GM12892 (cell line): ENCODE data around the gene ZNF385A.
A peak's percentile ranks its signal among the peaks of the same experiment; 100 is the strongest.

Experiments used
- DNase-seq: peaks from one replicate; pipeline ENCODE4 v3.0.0; 2011; ENCODE audit not compliant: insufficient read length
- FAIRE-seq: peaks from 2 replicates; lab custom pipeline; 2011; peaks lifted over from hg19 to GRCh38; lab: Jason Lieb, UNC
- POLR2A ChIP-seq: IDR thresholded peaks from 2 replicates; pipeline ENCODE4 v1.6.1; 2011; ENCODE audit warnings: low read depth, low read length, control low read depth
- POLR2AphosphoS5 ChIP-seq: IDR thresholded peaks from 2 replicates; pipeline ENCODE4 v1.6.1; 2011; ENCODE audit warnings: low read depth, low read length, control low read depth
- TAF1 ChIP-seq: IDR thresholded peaks from 2 replicates; pipeline ENCODE4 v1.6.1; 2011; ENCODE audit warnings: low read depth, mild to moderate bottlenecking, control low read depth, low read length, borderline replicate concordance

Gene ZNF385A

DNA sequence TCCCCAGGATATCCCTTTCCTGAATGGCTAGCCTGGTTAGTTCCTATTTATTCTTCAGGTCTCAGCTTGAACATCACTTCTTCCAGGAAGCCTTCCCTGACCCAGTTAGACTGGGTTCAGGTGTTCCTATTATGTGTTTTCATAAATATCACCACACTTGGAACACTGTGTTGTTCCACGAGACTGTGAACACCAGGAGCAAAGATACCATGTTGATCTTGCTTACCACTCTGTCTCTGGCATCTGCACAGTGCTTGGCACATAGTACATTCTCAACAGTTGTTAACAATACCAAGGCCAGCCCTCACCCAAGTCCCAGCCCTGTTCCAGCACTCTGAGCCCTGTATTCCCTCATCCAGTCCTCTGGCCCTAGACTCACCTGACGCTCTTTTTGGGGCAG, 13.7 kb upstream of the ZNF385A start:
- no peak for FAIRE-seq
- DNase-seq, result no peak

DNA sequence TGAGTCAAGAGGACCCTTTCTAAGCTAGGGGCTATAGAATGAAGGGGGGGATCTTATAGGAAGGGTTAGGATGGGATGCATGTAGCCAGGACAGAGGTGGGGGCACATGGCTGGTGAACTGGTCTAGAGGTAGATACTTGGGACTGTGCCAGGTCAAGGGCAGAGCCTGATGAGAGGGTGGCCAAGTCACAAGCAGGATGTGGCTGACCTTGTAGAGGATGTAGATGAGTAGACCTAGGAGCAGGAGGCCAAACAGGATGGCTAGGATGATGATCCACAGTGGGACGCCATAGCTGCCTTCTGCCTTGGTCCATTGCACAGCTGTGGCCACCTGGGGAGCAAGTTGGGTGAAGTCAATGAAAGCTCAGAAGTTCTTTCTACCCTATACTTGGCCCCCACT, 12.6 kb upstream of the ZNF385A start:
- TF ChIP-seq POLR2A (no peak), TAF1 (no peak), POLR2AphosphoS5 (no peak)
- FAIRE-seq, result no peak
- no peak for DNase-seq

More for the DNA sequence above, 13.7 kb upstream of the ZNF385A start:
- TF ChIP-seq POLR2A (no peak), POLR2AphosphoS5 (no peak), TAF1 (no peak)

DNA sequence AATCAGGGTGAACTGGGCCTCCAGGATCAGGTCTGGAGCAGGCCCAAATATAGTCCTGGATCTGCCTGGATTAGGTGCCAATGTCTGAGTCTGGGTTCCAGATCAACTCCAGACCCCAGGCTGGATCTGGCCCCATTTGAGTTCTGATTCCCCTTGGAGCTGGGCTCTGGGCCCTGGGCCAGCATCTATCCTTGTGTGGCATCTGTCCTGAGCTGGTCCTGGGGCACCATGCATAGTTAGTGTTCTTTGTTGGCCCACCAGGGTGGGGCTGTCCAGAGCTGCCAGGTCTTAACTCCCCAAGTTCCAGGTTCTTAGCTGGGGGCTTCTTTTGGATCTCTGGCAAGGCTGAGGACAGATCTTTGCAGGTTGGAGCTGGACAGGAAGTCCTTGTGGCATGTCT, 11.0 kb upstream of the ZNF385A start:
- TF ChIP-seq TAF1, result no peak
- TF ChIP-seq POLR2A, result no peak
- TF ChIP-seq POLR2AphosphoS5, result no peak
- FAIRE-seq, result no peak
- DNase-seq, result no peak

DNA sequence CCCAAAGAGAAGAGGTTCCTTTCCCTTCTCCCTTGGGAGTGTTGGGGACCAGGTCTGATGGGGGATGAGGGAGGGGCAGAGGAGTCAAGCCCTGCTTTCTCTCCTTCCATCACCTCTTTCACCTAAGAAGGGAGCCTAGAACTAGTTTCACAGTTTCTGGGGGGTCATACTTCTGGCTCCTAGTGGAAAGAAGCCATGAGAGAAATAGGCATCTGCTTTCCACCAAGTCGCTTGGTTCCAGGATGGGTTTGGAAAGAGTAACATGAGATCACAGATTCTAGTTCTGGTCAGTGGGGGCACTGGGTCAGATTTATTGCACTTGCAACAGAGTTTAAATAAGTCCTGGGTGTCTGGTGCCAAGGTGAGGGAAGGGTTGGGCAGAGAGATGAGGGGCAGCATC, 10.5 kb upstream of the ZNF385A start:
- no peak for TF ChIP-seq POLR2AphosphoS5
- DNase-seq (no peak), FAIRE-seq (no peak)

DNA sequence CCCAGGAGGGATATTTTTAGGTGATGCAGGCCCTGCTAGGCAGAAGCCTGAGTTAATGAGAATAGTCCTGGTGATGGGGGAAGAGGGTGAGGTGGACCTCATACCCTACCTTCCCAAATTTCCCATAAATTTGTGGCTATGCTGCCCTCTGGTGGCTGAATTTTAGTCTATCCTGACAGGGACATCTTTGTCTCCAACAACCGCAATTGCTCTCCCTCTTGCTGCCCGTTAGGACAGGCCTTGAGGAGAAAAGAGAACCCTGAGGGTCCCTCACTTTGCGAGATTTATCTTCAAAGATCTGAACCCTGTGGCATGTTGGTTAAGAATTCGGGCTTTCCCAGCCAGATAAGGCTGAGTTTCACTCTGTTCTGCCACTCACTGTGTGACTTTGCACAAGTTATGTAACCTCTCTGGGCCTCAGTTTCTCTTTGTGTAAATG, 9.8 kb upstream of the ZNF385A start:
- no peak for DNase-seq
- FAIRE-seq, result peak; percentile 53
- TF ChIP-seq POLR2A (no peak), POLR2AphosphoS5 (no peak)

DNA sequence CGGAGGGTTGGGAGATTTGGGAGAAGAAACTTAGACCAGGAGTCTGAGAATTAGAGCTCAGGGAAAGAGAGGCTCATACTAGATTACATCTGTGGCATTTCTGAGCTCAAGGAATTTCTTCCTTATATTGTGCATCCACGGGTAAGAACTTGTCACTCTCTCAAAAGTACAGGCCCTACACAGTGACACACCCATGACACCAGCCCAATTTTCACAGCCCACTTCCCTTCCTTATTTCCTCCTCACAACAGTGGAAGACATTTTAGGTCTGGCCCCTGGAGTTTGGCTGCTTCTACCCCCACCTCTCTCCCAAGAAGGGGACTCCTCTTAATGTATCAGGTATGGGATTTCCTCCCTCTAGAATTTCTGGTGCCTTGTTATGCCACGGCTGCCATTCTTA, 9.2 kb upstream of the ZNF385A start:
- FAIRE-seq, result no peak
- TF ChIP-seq TAF1 (no peak), POLR2AphosphoS5 (no peak), POLR2A (no peak)
- DNase-seq, result no peak

DNA sequence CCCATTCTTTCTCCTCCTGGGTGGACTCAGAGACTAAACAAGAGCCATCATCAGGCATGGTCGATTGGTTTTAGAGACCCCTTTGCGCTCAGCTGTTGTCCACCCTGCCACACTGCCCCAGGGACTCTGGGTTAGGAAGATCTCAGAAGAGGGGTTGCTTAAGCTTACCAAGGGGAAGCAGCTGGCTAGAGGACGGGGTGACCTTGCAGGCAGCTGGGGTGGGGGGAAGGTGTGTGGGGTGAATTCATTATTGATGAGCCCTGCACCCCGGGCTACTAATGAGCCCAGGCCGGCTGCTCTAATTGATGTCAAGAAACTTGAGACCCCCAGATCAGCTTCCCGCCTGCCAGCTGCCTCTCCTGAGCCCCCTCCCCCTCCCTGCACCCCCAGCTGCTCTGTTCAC, 8.7 kb upstream of the ZNF385A start:
- DNase-seq (no peak), FAIRE-seq (no peak)
- no peak for TF ChIP-seq POLR2A
- TF ChIP-seq POLR2AphosphoS5, result no peak
- TF ChIP-seq TAF1, result no peak

DNA sequence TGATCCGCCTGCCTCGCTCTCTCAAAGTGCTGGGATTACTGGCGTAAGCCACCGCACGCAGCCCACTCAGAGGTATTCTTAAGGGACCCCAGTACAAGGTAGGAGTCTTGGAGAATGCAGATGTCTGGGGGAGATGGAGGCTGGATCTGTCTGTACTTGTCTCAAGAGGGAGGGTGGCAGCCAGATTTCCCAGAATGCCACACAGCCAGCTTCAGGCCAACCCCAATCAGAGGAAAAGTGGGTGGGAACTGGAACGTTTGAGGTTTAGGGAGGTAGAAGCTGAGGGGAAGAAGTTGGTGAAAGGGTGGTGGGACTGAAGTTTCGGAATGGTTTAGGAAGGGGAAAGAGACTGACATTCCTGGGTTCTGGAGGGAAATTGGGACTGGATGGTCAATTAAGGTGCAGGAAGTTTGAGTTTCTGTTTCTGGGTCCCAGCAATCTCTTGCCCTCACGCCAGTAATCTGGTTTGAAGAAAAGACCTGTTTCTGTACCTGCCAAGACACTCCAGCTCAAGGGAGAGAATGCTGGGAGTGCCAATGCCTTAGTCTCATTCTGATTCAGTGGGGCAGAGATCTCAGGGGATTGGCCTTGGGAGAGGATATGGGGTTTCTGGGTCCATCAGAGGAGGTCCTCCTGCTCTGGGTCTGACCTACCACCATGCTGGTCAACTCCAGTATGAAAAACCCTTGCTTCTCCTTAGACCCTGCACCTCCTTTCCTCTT, 8.1 kb upstream of the ZNF385A start:
- FAIRE-seq, result no peak
- no peak for DNase-seq
- TF ChIP-seq POLR2AphosphoS5, result no peak
- no peak for TF ChIP-seq POLR2A
- no peak for TF ChIP-seq TAF1

DNA sequence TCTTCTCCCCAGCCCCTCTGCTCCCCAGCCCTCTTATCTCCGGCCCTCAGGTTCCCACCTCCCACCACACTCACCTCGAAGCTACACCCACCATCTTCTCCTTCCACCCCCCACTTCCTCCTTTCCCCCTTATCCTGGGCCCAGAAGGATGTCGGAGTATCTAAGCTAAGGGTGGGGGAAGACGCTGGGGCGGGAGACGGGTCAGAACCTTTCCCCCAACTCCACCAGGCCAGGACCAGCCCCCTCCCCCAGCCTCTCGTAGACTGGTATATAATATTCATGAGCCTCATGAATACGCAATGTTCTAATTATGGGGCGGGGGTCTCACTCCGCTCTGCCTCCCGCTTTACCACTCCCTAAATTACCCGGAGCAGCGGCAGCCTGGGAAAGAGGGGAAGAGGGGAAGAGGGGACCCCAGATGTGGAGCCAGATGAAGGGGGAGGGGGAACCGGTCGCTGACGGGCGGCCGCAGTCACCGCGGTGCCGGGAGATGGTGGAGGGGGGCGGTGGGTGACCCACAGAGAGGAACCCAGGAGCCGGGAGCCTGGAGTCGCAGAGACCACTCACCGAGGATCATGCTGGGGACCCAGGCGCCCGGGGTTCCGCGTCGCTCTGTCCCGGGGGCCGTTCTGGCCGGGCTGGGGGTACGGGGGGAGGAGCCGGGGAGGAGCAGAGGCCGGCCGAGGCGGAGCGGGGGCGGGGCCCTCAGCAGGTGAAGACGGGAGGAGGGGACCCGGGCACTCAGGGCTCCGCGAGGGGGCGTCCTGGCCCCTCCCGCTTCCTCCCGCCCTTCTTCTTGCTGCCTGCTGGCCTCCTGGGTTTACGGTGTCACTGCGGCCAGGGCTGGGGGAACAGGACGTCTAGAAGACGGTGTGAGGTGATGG, 6.4 kb upstream of the ZNF385A start:
- DNase-seq (peak; percentile 89), FAIRE-seq (no peak)
- no peak for TF ChIP-seq POLR2AphosphoS5
- TF ChIP-seq TAF1, result no peak
- no peak for TF ChIP-seq POLR2A

DNA sequence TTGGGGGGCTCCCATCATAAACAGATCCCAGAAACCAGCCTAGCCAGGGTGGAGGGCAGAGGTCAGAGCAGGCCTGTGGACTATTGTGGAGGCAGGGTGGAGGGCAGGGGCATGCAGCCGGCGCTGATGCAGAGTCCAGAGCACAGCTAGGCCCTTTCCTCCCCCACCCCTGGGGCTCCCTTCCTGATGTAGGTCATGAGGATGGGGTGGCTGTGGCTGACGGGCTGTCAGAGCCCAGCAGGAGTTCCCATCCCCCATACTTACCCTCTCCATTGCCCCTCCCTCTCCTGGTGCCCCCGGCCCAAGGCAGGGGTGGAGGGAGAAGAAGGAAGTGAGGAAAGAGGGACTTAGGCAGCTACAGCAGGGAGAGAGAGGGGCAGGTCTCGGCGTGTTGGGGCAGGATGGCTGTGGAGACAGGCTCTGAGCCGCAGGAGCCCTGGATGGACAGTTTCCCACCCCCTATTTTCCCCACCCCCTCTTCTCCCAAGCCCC, 5.7 kb upstream of the ZNF385A start:
- DNase-seq (no peak), FAIRE-seq (no peak)
- TF ChIP-seq TAF1, result no peak
- no peak for TF ChIP-seq POLR2A
- no peak for TF ChIP-seq POLR2AphosphoS5

DNA sequence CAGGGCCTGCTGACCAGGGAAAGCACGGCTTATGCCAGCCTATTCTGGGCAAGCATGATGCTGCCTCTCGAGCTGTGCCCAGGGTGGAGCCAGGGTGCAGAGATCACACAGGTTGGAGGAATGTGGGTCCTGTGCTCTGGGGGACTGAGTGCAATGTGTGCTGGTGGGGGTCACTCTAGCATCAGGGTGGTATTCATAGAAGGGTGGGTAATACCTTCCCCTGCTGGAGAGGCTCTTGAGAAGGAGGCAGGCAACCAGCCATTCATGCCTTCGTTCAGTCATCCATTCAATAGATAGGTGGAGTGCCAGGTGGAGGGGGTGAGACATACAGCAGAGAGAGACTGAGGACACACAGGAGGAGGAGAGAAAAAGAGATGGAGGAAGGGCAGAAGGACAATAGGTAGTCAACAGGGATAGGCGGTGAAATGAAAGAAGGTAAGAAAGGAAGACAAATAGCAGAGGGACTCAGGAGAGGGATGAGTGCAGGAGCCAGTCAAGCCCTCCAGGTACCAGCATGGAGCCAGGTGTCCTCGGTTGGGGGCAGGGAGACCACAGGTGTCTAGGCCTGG, 5.2 kb upstream of the ZNF385A start:
- FAIRE-seq, result no peak
- no peak for DNase-seq

More for the DNA sequence above, 5.2 kb upstream of the ZNF385A start:
- TF ChIP-seq POLR2A, result no peak
- TF ChIP-seq TAF1, result no peak
- TF ChIP-seq POLR2AphosphoS5, result no peak
